ENCODE measurements around the gene GRIA3. TPM values are rescaled to one million over a fixed set of nuclear protein-coding genes. Genes with fewer than 3 reads are reported as not detected.

The GRIA3 gene
- total RNA-seq, 1 experiment from 2014 or later = not detected

DNA sequence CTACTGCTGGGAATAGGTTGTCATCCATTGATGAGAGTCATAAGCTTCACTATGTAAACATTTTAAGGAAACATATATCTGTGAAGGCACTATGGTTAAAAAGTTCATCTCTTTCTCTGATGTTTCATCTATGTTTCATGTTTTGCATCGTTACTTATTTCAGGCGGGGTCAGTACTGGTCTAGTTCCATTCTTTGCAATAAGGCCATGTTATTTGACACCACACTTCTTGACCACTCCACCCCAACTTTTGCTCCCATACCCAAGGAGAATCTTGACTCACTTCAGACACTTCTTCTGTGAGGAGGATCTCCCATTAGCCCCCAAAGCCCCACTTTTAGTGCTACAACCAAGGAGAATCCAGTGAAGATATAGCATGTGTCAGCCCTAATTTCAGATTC lies 119.4 kb downstream of the GRIA3 start:
- Histone ChIP-seq H3K27me3 (ENCODE audit: insufficient read depth, low read depth) (no peaks in the 10 kb centered on the region), H3K27ac (no peak overlapping the region), H3K4me1 (replicated peaks; ENCODE audit: insufficient read depth) (no peaks in the 10 kb centered on the region), H3F3A (ENCODE audit: insufficient read depth, low read depth) (no peaks in the 10 kb centered on the region), H3K4me2 (no peak overlapping the region), H3K36me3 (ENCODE audit: low read depth) (no peaks in the 10 kb centered on the region), H3K4me3 (no peak overlapping the region), H3K9me3 (ENCODE audit: insufficient read depth, low read depth) (no peaks in the 10 kb centered on the region), H2AFZ (no peak overlapping the region), H3K79me2 (ENCODE audit: low read depth) (no peaks in the 10 kb centered on the region), H3K9me2 (ENCODE audit: insufficient read depth) (no peaks in the 10 kb centered on the region), H4K20me1 (ENCODE audit: insufficient read depth) (no peaks in the 10 kb centered on the region)
- DNase-seq = no peak
- ChIA-PET POLR2A (ENCODE audit: unreplicated experiment) (no interaction called here), CTCF (no interaction called here)
- no TSS peak for BruUV-seq (replicated peaks)
- TF ChIP-seq EZH2 (IDR thresholded peaks at IDR 0.05; ENCODE audit: low read depth) = no peak
- TF ChIP-seq, protein P1, sequence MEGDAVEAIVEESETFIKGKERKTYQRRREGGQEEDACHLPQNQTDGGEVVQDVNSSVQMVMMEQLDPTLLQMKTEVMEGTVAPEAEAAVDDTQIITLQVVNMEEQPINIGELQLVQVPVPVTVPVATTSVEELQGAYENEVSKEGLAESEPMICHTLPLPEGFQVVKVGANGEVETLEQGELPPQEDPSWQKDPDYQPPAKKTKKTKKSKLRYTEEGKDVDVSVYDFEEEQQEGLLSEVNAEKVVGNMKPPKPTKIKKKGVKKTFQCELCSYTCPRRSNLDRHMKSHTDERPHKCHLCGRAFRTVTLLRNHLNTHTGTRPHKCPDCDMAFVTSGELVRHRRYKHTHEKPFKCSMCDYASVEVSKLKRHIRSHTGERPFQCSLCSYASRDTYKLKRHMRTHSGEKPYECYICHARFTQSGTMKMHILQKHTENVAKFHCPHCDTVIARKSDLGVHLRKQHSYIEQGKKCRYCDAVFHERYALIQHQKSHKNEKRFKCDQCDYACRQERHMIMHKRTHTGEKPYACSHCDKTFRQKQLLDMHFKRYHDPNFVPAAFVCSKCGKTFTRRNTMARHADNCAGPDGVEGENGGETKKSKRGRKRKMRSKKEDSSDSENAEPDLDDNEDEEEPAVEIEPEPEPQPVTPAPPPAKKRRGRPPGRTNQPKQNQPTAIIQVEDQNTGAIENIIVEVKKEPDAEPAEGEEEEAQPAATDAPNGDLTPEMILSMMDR (conservative IDR thresholded peaks at IDR 0.05) = no peak
- intact Hi-C loops (cut with micrococcal nuclease; ENCODE audit: unreplicated experiment) = no loop called here

DNA sequence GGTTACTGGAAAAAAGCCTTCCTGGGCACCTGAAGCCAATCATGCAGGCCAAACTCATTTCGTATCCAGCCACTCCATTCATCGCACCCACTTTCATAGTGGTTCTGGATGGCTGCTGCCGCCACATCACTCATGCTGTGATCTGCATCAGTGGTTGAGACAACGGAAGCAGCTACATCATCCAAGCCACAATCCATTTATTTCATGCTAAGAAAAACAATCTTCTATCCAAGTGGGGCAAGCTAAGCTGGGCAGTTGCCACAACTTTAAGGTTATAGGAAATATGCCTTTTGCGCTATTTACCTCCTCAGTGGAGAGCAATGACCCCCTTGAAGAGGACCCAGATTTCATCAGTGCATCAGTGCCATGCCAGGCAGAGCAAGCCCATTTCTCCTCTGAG lies 124.6 kb downstream of the GRIA3 start:
- intact Hi-C loops (cut with micrococcal nuclease; ENCODE audit: unreplicated experiment) = no loop called here
- no peaks in the 10 kb centered on the region for H3K79me2 ChIP-seq (ENCODE audit: low read depth)
- POLR2A ChIA-PET (ENCODE audit: unreplicated experiment) = no interaction called here
- CTCF ChIA-PET = no interaction called here
- TF ChIP-seq, protein P1 (conservative IDR thresholded peaks at IDR 0.05) = no peak
- no peak for TF ChIP-seq EZH2 (IDR thresholded peaks at IDR 0.05; ENCODE audit: low read depth)
- no peaks in the 10 kb centered on the region for H3K9me2 ChIP-seq (ENCODE audit: insufficient read depth)
- no peaks in the 10 kb centered on the region for H3K4me1 ChIP-seq (replicated peaks; ENCODE audit: insufficient read depth)
- H3K36me3 ChIP-seq (ENCODE audit: low read depth) = no peaks in the 10 kb centered on the region
- no peaks in the 10 kb centered on the region for H4K20me1 ChIP-seq (ENCODE audit: insufficient read depth)
- H3K4me3 ChIP-seq = no peak overlapping the region
- no peaks in the 10 kb centered on the region for H3K27me3 ChIP-seq (ENCODE audit: insufficient read depth, low read depth)
- no peak overlapping the region for H2AFZ ChIP-seq
- H3K4me2 ChIP-seq = no peak overlapping the region
- no TSS peak for BruUV-seq (replicated peaks)
- no peak for DNase-seq
- H3K27ac ChIP-seq = no peak overlapping the region
- no peaks in the 10 kb centered on the region for H3K9me3 ChIP-seq (ENCODE audit: insufficient read depth, low read depth)
- H3F3A ChIP-seq (ENCODE audit: insufficient read depth, low read depth) = no peaks in the 10 kb centered on the region

DNA sequence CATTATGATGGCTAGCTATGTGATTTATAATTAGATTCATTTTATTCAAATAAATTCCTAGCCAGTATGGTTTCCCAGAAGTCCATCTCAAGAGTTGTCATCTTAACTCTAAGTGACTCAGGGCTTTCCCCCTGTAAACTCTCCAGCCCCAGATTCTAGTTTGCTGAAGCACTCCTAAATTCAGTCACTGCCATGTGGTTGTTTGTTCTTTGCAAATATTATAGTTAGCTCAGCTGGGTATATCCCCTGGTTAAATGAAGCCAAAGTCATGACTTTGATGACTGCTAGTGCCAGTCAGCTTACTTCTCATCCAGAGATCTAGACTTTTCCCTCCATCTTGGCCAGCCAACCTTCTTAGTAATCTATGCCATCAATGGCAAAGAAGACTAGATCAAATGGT lies 126.0 kb downstream of the GRIA3 start:
- TF ChIP-seq, protein P1 (conservative IDR thresholded peaks at IDR 0.05) = no peak
- TF ChIP-seq EZH2 (IDR thresholded peaks at IDR 0.05; ENCODE audit: low read depth) = no peak
- Histone ChIP-seq H3K9me2 (ENCODE audit: insufficient read depth) (no peaks in the 10 kb centered on the region), H3K79me2 (ENCODE audit: low read depth) (no peaks in the 10 kb centered on the region), H3K4me3 (no peak overlapping the region), H3K27ac (no peak overlapping the region), H3F3A (ENCODE audit: insufficient read depth, low read depth) (no peaks in the 10 kb centered on the region), H4K20me1 (ENCODE audit: insufficient read depth) (no peaks in the 10 kb centered on the region), H3K9me3 (ENCODE audit: insufficient read depth, low read depth) (no peaks in the 10 kb centered on the region), H3K27me3 (ENCODE audit: insufficient read depth, low read depth) (no peaks in the 10 kb centered on the region), H3K36me3 (ENCODE audit: low read depth) (no peaks in the 10 kb centered on the region), H2AFZ (no peak overlapping the region), H3K4me1 (replicated peaks; ENCODE audit: insufficient read depth) (no peaks in the 10 kb centered on the region), H3K4me2 (no peak overlapping the region)
- DNase-seq = no peak
- ChIA-PET CTCF (no interaction called here), POLR2A (ENCODE audit: unreplicated experiment) (no interaction called here)
- intact Hi-C loops (cut with micrococcal nuclease; ENCODE audit: unreplicated experiment) = no loop called here
- BruUV-seq (replicated peaks) = no TSS peak

All from PC-9 (cell line).